Measurements from ENCODE around the gene PPM1E.

PPM1E gene

DNA sequence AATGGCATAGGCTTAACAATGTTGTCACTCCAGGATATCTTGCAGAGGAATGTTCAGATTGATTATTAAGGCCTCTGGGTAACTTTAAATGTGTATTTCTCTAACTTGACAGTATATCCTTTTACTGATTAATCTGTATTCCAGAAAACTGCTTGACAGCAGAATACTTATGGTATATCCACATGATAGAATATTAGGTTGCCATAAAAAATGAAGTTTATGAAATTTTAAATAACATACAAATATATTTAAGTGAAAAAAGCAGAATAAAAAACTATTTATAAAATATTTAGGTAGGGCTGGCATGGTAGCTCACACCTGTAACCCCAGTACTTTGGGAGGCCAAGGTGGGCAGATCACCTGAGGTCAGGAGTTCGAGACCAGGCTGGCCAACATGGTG lies 244.4 kb downstream of the PPM1E start:
- no peak for DNase-seq

DNA sequence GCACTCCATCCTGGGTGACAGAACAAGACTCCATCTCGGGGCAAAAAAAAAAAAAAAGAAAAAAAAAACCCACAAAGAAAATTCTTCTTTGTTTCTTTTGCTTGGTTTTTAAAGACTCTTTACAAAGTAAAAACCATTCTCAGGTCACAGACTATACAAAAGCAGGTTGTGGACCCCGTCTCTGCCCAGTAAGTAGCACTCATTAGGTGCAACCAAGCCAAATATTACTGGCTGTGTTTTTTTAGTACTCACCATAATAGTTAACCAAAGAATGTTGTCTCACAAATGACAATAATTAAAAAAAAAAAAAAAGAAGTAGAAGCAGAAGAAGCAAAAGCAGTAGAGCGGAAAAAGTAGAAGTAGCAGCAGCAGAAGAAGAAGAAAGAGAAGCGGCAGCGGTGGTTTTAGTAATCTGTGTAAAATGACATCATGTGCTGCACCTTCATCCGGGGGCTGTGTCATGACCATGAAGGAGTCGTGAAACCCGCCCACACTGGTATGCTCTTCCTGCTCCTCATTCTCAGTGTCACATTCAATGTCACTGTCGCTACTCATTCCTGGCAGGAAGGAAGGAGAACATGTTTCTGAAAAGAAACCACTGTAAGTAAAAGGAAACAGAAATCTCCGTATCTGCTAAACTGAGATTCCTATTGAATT lies 245.6 kb downstream of the PPM1E start:
- no peak for DNase-seq

DNA sequence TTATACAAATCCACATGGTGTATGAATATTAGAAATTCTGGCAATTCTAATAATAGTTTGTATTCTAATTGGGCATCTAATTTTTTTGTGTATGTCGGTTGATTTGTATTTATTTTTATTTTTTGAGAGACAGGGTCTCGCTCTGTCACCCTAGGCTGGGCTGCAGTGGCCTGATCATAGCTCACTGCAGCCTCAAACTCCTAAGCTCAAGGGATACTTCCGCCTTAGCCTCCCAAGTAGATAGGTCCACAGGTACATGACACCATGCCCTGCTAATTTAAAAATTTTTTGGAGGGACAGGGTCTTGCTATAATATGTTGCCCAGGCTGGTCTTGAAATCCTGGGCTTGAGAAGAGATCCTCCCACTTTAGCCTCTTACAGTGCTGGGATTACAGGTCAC lies 246.5 kb downstream of the PPM1E start:
- DNase-seq = no peak

DNA sequence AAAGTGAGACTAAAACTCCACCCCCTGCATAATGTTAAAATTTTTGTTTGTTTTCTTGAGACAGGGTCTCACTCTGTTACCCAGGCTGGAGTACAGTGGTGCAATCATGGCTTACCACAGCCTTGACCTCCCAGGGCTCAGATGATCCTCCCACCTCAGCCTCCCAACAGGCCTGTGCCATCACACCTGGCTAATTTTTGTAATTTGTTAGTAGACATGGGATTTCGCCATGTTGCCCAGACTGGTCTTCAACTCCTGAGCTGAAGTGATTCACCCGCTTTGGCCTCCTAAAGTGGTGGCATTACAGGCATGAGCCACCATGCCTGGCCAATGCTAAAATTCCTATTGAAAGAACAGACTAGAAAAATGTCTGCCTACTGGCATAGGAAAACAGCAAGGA lies 247.2 kb downstream of the PPM1E start:
- DNase-seq = no peak

GRCh38 chr17:59003860-59004259 lies 248.2 kb downstream of the PPM1E start:
- no peak for DNase-seq

DNA sequence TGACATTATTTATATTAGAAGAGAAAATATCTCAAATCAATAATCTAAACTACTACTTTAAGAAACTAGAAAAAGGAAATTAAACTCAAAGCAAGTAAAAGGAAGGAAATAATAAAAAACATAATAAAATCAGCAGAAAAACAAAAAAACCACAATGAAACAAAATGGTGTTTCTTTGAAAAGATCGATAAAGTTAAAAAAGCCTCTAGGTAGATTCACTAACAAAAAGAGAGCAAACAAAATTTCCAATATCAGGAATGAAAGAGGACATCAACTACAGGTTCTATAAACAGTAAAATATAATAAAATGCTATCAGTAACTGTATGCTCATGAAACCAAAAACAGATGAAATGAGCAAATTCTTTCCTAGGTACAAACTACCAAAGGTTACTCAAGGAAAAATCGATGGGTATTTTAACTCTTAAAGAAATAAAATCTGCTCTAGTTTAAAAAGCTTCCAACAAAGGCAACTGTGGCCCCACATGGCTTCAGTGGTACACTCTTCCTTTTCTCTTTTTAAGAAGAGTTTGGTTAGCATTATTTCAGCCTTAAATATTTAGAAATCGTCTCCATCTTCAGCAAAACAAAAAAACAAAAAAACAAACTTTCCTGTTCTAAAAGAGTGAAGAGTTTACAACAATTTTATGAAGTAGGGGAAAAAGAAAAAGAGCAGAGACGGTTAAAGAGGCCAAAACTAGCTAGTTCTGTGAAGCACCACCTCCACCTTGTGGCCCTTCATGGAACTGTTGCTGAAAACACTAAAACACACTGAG lies 248.9 kb downstream of the PPM1E start:
- peak; percentile 65 for DNase-seq

DNA sequence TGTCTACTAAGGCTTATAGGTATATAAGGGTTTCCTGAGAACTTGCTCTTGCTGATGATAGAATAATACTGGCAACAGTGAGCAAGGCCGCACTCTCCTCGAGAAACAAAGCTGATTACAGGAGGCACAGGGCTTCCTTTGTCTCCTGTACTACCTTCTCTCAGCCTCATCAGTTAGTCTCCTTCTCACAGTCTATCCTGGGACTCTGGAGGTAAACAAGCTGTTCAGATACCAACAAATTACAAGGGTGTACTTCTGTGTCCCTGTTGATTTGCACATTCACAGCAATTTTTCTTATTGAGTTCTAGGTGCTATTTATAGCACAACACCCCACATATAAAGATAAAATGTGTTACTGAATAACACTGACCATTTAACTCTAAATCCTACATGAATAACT lies 252.3 kb downstream of the PPM1E start:
- DNase-seq = no peak

DNA sequence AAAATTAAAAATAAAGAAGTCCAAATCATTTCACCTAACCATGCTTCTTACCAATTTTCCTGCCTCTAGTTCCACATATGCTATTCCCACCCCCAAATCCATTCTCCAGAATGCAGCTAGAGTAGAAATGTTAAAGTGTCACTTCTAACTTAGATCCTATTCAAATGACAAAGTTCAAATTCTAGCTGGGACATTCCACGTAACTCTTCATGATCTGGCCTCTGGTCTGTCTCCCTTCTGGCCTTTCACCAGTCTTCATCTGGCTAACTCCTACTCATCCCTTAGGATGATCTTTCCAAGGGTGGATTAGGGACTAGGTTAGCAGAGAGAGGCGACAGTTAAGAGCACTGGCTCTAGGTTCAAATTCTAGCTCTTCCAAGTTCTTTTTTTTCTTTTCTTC lies 253.1 kb downstream of the PPM1E start:
- DNase-seq = no peak

- no peak for DNase-seq
These were observed 254.4 kb downstream of the PPM1E start for GRCh38 chr17:59010026-59010425.

GRCh38 chr17:59011975-59012374 lies 256.3 kb downstream of the PPM1E start:
- DNase-seq = no peak

DNA sequence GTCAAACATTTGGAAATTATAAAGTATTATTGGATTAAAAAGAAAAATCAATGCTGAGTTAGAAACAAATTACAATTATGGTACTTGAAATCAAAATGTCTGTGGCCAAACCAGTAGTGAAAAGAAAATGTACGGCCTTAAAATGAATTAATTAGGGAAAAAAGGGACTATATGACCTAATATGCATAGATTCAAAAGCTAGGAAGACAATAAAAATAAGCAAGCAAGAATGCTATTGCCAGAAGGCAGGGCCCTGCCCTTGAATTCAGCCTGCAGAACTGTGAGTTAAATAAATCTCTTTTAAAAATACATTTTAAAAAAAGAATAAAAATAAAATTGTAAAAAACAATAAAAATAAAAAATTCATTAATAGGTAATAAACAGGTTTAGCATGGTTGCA lies 262.4 kb downstream of the PPM1E start:
- no peak for DNase-seq

DNA sequence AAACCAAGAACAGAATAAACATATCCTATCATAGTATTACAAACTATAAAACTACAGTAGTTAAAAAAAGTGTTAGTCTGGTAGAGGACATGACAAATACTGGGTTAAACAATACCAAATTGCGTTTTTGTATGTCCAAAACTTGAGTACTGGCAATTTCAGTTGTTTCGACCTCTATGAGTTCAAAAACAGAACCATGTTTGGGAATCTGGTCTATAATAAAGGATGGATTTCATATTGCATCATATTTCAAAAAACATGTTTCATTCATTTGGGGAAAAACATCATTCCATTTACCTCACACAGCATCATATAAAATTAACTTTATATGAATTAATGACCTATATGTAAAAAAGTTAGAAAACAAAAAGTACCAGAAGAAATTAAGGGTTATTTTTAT lies 269.3 kb downstream of the PPM1E start:
- no peak for DNase-seq

DNA sequence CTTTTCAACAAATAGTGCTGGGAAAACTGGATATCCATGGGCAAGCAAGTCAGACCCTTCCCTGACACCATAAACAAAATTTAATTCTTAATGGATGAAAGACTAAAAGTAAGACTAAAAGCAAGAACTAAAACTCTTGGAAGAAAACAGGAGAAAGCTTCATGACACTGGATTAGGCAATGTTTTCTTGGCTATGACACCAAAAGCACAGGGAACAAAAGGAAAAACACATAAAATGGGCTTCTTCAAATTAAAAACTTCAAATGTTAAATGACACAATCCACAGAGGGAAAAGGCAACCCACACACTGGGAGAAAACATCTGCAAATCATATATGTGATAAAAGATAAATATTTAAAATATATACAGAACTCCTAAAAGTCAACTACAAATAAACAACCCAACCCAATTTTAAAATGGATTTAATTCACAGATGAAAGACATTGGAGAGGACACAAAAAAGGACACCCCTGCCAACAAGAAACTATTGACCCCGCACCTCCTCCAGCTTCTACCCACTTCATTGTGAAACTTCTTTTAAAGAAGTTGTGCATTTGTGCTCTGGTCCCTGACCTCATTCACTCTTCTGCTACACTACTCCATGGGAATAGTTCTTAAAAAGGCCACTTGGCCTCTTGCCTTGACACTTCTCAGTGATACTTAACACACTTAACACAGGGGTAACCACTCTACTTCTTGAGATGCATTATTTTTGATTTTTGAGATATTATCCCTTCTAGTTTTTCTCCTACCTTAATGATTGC lies 270.7 kb downstream of the PPM1E start:
- peak; percentile 43 for DNase-seq

GRCh38 chr17:59027750-59028149 lies 272.1 kb downstream of the PPM1E start:
- DNase-seq = peak; percentile 74

GRCh38 chr17:59028328-59028727 lies 272.7 kb downstream of the PPM1E start:
- peak; percentile 61 for DNase-seq

DNA sequence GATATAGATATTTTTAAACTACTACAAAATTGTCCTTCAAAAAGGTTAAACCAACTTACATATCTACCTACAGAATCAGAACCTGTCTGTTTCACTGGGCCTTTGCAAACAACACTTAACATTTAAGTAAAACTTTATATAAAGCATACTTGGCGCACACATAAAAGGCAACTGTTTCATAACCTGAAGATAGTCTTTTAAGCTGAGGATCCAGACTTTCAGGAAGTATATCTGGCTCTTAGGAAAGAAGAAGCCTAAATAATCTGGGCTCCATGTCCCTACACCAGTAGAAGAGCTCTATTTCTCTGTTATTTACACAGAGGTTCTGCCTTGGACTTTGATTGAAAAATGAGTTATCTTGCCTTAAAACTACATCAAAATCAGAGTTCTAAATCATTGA lies 275.2 kb downstream of the PPM1E start:
- no peak for DNase-seq

All from RPMI8226 (cell line).